Hepatocyte (in vitro differentiated cells): Measurements from ENCODE around the gene CD79B. TPM values are rescaled to one million over a fixed set of nuclear protein-coding genes. Genes with fewer than 3 reads are reported as not detected.

Experiments used
- DNase-seq: peaks from one replicate; pipeline ENCODE4 v3.0.0-alpha.2; 2016; ENCODE audit warnings: low spot score
- H2AFZ ChIP-seq: fragments of 200-600 bp; sonication (generic); 2 replicates; pipeline ENCODE4 v1.6.0; 2016; ENCODE audit warnings: antibody characterized with exemption, mild to moderate bottlenecking
- H3K27ac ChIP-seq: fragments of 200-600 bp; sonication (generic); 2 replicates; pipeline ENCODE4 v1.5.1; 2016; ENCODE audit warnings: mild to moderate bottlenecking
- H3K27me3 ChIP-seq: fragments of 200-600 bp; sonication (generic); 2 replicates; pipeline ENCODE4 v1.6.1; 2016
- H3K36me3 ChIP-seq: fragments of 200-600 bp; sonication (generic); replicated peaks from 2 replicates; pipeline ENCODE4 v1.5.1; 2016; ENCODE audit warnings: low read depth; ENCODE audit not compliant: insufficient read depth
- H3K4me1 ChIP-seq: fragments of 200-600 bp; sonication (generic); 2 replicates; pipeline ENCODE4 v1.5.1; 2016; ENCODE audit warnings: mild to moderate bottlenecking, moderate library complexity; ENCODE audit not compliant: insufficient read depth
- H3K4me2 ChIP-seq: fragments of 200-600 bp; sonication (generic); 2 replicates; pipeline ENCODE4 v1.6.0; 2016
- H3K4me3 ChIP-seq: fragments of 200-600 bp; sonication (generic); 2 replicates; pipeline ENCODE4 v1.5.1; 2016; ENCODE audit warnings: mild to moderate bottlenecking
- H3K79me2 ChIP-seq: fragments of 200-600 bp; sonication (generic); 2 replicates; pipeline ENCODE4 v1.6.0; 2017; ENCODE audit warnings: mild to moderate bottlenecking
- H3K9me2 ChIP-seq: fragments of 200-600 bp; sonication (generic); replicated peaks from 2 replicates; pipeline ENCODE4 v1.6.0; 2017; ENCODE audit warnings: mild to moderate bottlenecking; ENCODE audit not compliant: insufficient read depth
- H3K9me3 ChIP-seq: fragments of 200-600 bp; sonication (generic); 2 replicates; pipeline ENCODE4 v1.5.1; 2016; ENCODE audit warnings: low read depth, mild to moderate bottlenecking
- H4K20me1 ChIP-seq: fragments of 200-600 bp; sonication (generic); 2 replicates; pipeline ENCODE4 v1.6.0; 2016; ENCODE audit warnings: mild to moderate bottlenecking; ENCODE audit not compliant: insufficient read depth, poor library complexity, severe bottlenecking
- EZH2 ChIP-seq: fragments of 200-600 bp; sonication (generic); IDR thresholded peaks from 2 replicates; pipeline ENCODE4 v1.6.1; 2016; ENCODE audit warnings: antibody characterized with exemption, mild to moderate bottlenecking, borderline replicate concordance
- EZH2phosphoT487 ChIP-seq: fragments of 200-600 bp; sonication (generic); IDR thresholded peaks from one replicate; pipeline ENCODE4 v1.6.1; 2018; ENCODE audit warnings: antibody characterized with exemption, mild to moderate bottlenecking, low read depth, moderate library complexity; ENCODE audit not compliant: unreplicated experiment, severe bottlenecking
- WGBS: methylation state at CpG from one replicate; pipeline ENCODE4 v1.1.6; 2016; ENCODE audit warnings: low lambda C conversion rate; ENCODE audit errors: missing lambda C conversion rate; 5-methylcytosine and 5-hydroxymethylcytosine counted together
- polyA plus RNA-seq: library from polyadenylated mRNA; unstranded; fragments of >200 nt; fragmentation: Nextera tagmentation; extraction: Ambion mirVana; gene quantifications from 2 replicates; pipeline ENCODE4 v1.2.1, GENCODE V29; 2016
- total RNA-seq: library from RNA; depleted of rRNA; stranded (reverse); fragments of >200 nt; gene quantifications from 2 replicates; pipeline ENCODE4 v1.2.3, GENCODE V29; 2014
- TF ChIP-seq, protein P1 (sequence below): fragments of 200-600 bp; sonication (generic); IDR thresholded peaks from 2 replicates; pipeline ENCODE4 v1.5.1; 2016; ENCODE audit warnings: antibody characterized with exemption, mild to moderate bottlenecking; ENCODE audit not compliant: poor library complexity

Gene CD79B
- total and polyA plus RNA-seq, 2 experiments from 2014 or later, result 0.57 to 1.2 TPM

DNA sequence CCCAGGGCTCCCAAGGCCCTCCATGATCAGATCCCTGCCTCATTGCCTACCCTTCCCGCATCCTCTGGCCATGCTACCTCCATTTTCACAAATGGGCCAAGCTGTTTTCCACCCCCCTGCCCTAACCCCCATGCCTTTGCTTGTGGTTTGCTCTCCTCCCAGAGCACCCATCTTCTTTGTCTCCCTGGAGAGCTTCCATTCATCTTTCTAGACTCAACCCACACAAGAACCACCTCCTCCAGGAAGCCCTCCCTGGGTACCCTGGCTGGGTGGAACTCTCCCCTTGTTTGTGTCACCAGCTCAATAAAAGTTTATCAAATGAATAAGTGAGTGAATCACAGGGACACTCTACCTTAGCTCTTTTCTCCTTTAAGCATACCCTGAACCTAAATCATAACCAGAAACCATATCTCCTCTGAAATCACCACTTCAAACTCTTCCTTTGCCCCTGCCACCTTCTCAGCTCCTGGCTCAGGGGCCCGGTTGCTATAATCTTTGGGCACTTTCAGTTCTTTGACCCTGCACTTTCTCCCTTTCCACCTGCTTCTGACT lies 43.5 kb upstream of the CD79B start:
- H3K9me2 ChIP-seq, result no peaks in the 10 kb centered on the region
- TF ChIP-seq EZH2 (no peak), EZH2phosphoT487 (no peak)
- TF ChIP-seq, protein P1, sequence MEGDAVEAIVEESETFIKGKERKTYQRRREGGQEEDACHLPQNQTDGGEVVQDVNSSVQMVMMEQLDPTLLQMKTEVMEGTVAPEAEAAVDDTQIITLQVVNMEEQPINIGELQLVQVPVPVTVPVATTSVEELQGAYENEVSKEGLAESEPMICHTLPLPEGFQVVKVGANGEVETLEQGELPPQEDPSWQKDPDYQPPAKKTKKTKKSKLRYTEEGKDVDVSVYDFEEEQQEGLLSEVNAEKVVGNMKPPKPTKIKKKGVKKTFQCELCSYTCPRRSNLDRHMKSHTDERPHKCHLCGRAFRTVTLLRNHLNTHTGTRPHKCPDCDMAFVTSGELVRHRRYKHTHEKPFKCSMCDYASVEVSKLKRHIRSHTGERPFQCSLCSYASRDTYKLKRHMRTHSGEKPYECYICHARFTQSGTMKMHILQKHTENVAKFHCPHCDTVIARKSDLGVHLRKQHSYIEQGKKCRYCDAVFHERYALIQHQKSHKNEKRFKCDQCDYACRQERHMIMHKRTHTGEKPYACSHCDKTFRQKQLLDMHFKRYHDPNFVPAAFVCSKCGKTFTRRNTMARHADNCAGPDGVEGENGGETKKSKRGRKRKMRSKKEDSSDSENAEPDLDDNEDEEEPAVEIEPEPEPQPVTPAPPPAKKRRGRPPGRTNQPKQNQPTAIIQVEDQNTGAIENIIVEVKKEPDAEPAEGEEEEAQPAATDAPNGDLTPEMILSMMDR, result no peak
- no peak overlapping the region for H2AFZ ChIP-seq
- H3K79me2 ChIP-seq, result no peaks in the 10 kb centered on the region
- DNase-seq, result no peak
- no peaks in the 10 kb centered on the region for H3K9me3 ChIP-seq
- no peak overlapping the region for H3K4me3 ChIP-seq
- H3K27ac ChIP-seq, result no peak overlapping the region
- H4K20me1 ChIP-seq, result no peaks in the 10 kb centered on the region
- H3K27me3 ChIP-seq, result peaks cover 9% of the 10 kb centered on the region
- H3K36me3 ChIP-seq, result no peaks in the 10 kb centered on the region
- H3K4me1 ChIP-seq, result no peaks in the 10 kb centered on the region
- no peak overlapping the region for H3K4me2 ChIP-seq
- WGBS, result 90% methylated on average over 2 of the region's 2 CpGs

DNA sequence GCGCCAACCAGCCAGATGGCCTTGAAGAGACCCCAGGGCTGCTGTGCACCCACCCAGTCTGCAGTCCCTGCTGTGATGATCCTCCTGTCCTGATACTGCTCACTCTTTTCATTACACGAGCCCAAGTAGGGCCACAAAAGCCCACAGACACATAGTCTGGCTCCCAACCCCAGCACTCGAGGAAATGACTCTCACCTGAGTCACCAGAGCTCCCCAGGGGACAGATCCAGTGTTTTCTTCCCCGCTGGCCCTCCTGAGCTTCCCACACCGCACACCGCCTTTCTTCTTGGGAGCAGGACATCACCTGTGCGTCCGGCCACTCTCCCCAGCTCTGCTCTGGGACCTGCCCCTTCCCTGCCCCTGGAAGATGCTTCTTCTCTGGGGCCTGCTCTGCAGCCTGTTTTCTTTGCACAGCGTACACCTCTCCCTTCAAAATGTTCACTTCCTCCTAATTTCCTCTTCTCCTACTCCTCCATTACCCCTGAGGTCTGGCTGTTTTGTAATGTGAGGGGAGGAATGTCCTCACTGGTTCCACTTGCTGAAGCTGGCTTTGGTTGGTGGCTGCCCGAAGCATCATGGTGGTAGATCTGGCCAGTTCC lies 42.6 kb upstream of the CD79B start:
- H4K20me1 ChIP-seq, result no peaks in the 10 kb centered on the region
- H3K4me1 ChIP-seq, result no peaks in the 10 kb centered on the region
- H3K4me2 ChIP-seq, result no peak overlapping the region
- no peak overlapping the region for H2AFZ ChIP-seq
- H3K9me3 ChIP-seq, result no peaks in the 10 kb centered on the region
- no peaks in the 10 kb centered on the region for H3K36me3 ChIP-seq
- no peak overlapping the region for H3K27ac ChIP-seq
- WGBS, result 74% methylated on average over 10 of the region's 10 CpGs
- no peak overlapping the region for H3K4me3 ChIP-seq
- TF ChIP-seq EZH2phosphoT487 (no peak), EZH2 (no peak)
- TF ChIP-seq, protein P1, result no peak
- no peak for DNase-seq
- no peaks in the 10 kb centered on the region for H3K79me2 ChIP-seq
- H3K27me3 ChIP-seq, result peaks cover 9% of the 10 kb centered on the region
- H3K9me2 ChIP-seq, result no peaks in the 10 kb centered on the region

DNA sequence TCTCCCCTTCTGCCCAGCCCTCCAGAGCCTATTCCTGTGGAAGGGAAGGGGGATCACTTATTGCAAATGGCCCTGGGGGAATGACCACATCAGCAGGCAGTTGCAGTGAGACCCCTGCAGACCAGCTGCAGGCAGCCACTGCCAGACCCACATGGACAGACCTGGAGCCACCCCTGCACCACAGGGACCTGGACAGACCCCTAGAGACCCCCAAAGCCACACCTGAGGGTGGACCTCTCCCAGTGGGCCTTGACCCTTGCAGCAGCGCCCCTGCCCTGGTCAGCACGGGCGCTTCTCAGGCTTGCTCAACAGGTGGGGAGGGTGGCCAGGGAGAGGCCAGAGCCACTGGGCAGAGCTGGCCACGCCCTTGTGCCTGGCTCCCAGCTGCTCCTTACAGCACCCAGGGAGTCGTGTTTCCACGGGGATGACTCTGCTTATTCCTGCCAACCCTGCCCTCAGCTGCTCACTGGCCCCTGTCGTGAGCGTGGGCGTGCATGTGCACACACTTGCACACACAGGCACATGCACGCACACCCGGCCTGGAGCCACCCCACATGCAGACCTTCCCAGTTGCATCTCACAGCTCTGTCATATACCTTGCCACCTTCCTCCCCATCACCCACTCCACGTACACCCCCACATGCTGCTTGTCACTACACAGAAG lies 41.9 kb upstream of the CD79B start:
- Histone ChIP-seq H3K9me2 (no peaks in the 10 kb centered on the region), H3K9me3 (no peaks in the 10 kb centered on the region), H3K36me3 (no peaks in the 10 kb centered on the region), H3K79me2 (no peaks in the 10 kb centered on the region), H3K4me3 (no peak overlapping the region), H3K4me1 (no peaks in the 10 kb centered on the region), H3K4me2 (no peak overlapping the region), H3K27ac (no peak overlapping the region), H2AFZ (no peak overlapping the region), H4K20me1 (no peaks in the 10 kb centered on the region), H3K27me3 (peaks cover 9% of the 10 kb centered on the region)
- no peak for DNase-seq
- WGBS, result 80% methylated on average over 12 of the region's 12 CpGs
- TF ChIP-seq, protein P1, result no peak
- TF ChIP-seq EZH2 (no peak), EZH2phosphoT487 (no peak)
